SK-N-MC (cell line): ENCODE measurements around the gene BMPR2.

ENCODE experiments used
- EZH2 ChIP-seq: fragments of 200-600 bp; sonication (generic); IDR thresholded peaks from one replicate; pipeline ENCODE4 v1.6.1; 2017; ENCODE audit warnings: antibody characterized with exemption
- POLR2AphosphoS5 ChIP-seq: IDR thresholded peaks from 2 replicates; pipeline ENCODE4 v1.6.1; 2012; ENCODE audit warnings: mild to moderate bottlenecking, low read depth, low read length, borderline replicate concordance

GRCh38 chr2:202512176-202512575 lies 136.0 kb downstream of the BMPR2 start:
- no peak for TF ChIP-seq EZH2
- no peak for TF ChIP-seq POLR2AphosphoS5
